ENCODE results near the gene TBC1D1.

- no peak for TF ChIP-seq ZFX (IDR thresholded peaks at IDR 0.05)
- no peak for TF ChIP-seq CTCF (conservative IDR thresholded peaks at IDR 0.05)
These were observed 156.0 kb downstream of the TBC1D1 start for GRCh38 chr4:38046727-38047489.
